HG03469 (cell line): ENCODE data around the gene ACTN3.
"Not testable (repeated sequence)": the region's sequence is repeated elsewhere in the genome, so short reads cannot be mapped to it uniquely, and the experiment has no call there.

Experiments used
- ATAC-seq: cut with Tn5 transposase; IDR thresholded peaks from one replicate; pipeline ENCODE4 v1.9.1; 2021; ENCODE audit warnings: mild to moderate bottlenecking, moderate library complexity, moderate number of reproducible peaks; ENCODE audit not compliant: unreplicated experiment

ACTN3 gene

GRCh38 chr11:66543263-66544107 lies 3.2 kb upstream of the ACTN3 start:
- ATAC-seq, result no peak

GRCh38 chr11:66544952-66545351 lies 1.8 kb upstream of the ACTN3 start:
- ATAC-seq, result not testable (repeated sequence)

- peak; percentile 68 for ATAC-seq
These were observed 869 bp upstream of the ACTN3 start, which contains the start of gene ZDHHC24 for GRCh38 chr11:66545701-66546367. Gene ZDHHC24 (minus strand): TSS chr11:66546048. CDS start chr11:66546003, 45 bp downstream.

- no peak for ATAC-seq
These were observed 411 bp downstream of the ACTN3 start for GRCh38 chr11:66546966-66547661.

GRCh38 chr11:66547662-66548009 lies 933 bp downstream of the ACTN3 start:
- no peak for ATAC-seq

GRCh38 chr11:66548041-66548440 lies 1.3 kb downstream of the ACTN3 start:
- ATAC-seq, result no peak

GRCh38 chr11:66548774-66549630 lies 2.3 kb downstream of the ACTN3 start:
- ATAC-seq, result no peak

GRCh38 chr11:66549696-66550095 lies 3.0 kb downstream of the ACTN3 start:
- ATAC-seq, result no peak

GRCh38 chr11:66550887-66551286 lies 4.2 kb downstream of the ACTN3 start:
- ATAC-seq, result no peak

- ATAC-seq, result no peak
These were observed 7.9 kb downstream of the ACTN3 start for GRCh38 chr11:66554602-66555001.

GRCh38 chr11:66555416-66555815 lies 8.7 kb downstream of the ACTN3 start:
- ATAC-seq, result no peak

- no peak for ATAC-seq
These were observed 9.4 kb downstream of the ACTN3 start for GRCh38 chr11:66556086-66556485.

- no peak for ATAC-seq
These were observed 11.1 kb downstream of the ACTN3 start for GRCh38 chr11:66557733-66558326.

- no peak for ATAC-seq
These were observed 12.6 kb downstream of the ACTN3 start for GRCh38 chr11:66559142-66559865.

GRCh38 chr11:66559866-66560676 lies 13.4 kb downstream of the ACTN3 start:
- no peak for ATAC-seq

- no peak for ATAC-seq
These were observed 14.7 kb downstream of the ACTN3 start for GRCh38 chr11:66561178-66561974.

- ATAC-seq, result no peak
These were observed 15.2 kb downstream of the ACTN3 start for GRCh38 chr11:66561975-66562248.

- ATAC-seq, result no peak
These were observed 15.6 kb downstream of the ACTN3 start for GRCh38 chr11:66562275-66562674.
